GM21717 (cell line): ENCODE results near the gene RPS6KC1.
"Not testable (repeated sequence)": the region's sequence is repeated elsewhere in the genome, so short reads cannot be mapped to it uniquely, and the experiment has no call there.

Source experiments
- ATAC-seq: cut with Tn5 transposase; IDR thresholded peaks from one replicate; pipeline ENCODE4 v1.9.1; 2021; ENCODE audit warnings: mild to moderate bottlenecking, moderate library complexity; ENCODE audit not compliant: unreplicated experiment

RPS6KC1 gene

GRCh38 chr1:213138391-213138790 is 87.3 kb downstream of the RPS6KC1 start:
- ATAC-seq, result no peak

- no peak for ATAC-seq
Observed at GRCh38 chr1:213138892-213139291, 87.9 kb downstream of the RPS6KC1 start.

GRCh38 chr1:213148905-213149304 is 97.9 kb downstream of the RPS6KC1 start:
- no peak for ATAC-seq

- not testable (repeated sequence) for ATAC-seq
Observed at GRCh38 chr1:213150090-213150489, 99.0 kb downstream of the RPS6KC1 start.

GRCh38 chr1:213154056-213154685 is 103.1 kb downstream of the RPS6KC1 start:
- ATAC-seq, result no peak

- no peak for ATAC-seq
Observed at GRCh38 chr1:213159376-213159775, 108.3 kb downstream of the RPS6KC1 start.

- not testable (repeated sequence) for ATAC-seq
Observed at GRCh38 chr1:213160442-213160841, 109.4 kb downstream of the RPS6KC1 start.

GRCh38 chr1:213162338-213162737 is 111.3 kb downstream of the RPS6KC1 start:
- ATAC-seq, result no peak

DNA sequence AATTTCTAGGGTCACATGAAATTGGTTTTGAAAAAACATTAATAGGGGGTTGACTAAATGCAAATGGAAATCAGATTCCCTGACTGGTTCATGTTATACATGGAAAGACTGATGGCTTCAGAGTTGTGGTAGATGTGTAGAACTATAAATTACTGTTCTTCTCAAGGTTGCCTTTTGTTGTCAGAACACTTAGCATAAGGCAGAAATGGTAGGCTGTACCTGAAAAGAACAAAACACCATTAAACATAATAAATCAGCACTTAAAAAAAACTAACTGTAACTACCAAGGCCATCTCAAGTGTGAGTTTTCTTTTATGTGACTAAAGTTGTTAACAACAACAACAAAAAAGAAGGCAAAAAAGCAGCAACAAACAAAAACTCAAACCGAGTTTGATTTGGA is 111.8 kb downstream of the RPS6KC1 start:
- no peak for ATAC-seq

DNA sequence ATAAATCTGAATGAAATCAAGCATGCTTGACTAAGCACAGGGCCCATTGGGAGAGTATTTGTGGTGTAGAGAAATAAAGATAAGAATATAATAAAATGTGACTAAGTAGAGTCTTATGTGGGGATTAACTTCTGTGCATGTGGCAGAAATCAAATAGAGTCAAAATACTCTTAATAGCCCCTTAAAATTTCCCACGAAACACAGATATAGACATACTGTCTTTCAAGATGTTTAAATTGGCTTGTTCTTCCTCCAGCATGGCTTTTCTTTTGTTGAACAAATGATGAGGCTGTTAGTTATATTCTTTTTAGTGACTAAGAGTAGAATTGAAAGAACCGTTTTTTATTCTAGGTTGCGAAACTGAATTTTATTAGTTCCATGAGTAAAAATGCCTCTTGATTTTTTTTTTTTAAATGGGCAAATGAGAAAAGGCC is 112.3 kb downstream of the RPS6KC1 start:
- no peak for ATAC-seq

DNA sequence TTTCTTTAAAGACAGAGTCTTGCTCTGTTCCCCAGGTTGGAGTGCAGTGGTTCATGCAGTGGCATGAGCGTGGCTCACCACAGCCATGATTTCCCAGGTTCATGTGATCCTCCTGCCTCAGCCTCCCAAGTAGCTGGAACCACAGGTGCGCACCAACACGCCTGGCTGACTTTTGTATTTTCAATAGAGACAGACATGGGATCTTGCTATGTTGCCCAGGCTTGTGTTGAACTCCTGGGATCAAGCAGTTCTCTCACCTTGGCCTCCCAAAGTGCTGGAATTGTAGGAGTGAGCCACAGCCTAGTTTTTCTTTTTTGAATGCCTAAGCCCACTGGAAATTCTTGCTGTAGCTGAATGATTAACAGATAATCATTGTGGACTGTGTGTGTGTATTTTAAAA is 113.5 kb downstream of the RPS6KC1 start:
- ATAC-seq, result no peak

DNA sequence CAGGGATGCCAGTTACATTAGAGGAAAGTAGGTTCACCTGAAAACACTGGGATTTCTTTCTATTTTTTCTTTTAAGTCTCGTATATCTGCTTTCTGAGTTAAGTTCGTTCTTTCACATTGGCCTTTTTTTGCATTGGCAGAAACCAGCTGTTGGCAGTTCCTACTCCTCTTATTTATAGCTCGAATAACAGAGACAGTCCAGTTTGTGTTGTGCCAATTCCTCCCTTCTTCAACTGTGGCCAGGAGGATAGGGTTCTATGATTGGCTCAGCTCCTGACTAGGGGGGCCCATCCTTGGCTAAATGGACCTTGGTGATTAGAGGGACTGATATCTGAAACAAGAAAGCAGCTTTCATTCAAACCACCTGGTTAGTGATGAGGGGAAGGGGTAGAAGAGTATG is 115.8 kb downstream of the RPS6KC1 start:
- ATAC-seq, result no peak

DNA sequence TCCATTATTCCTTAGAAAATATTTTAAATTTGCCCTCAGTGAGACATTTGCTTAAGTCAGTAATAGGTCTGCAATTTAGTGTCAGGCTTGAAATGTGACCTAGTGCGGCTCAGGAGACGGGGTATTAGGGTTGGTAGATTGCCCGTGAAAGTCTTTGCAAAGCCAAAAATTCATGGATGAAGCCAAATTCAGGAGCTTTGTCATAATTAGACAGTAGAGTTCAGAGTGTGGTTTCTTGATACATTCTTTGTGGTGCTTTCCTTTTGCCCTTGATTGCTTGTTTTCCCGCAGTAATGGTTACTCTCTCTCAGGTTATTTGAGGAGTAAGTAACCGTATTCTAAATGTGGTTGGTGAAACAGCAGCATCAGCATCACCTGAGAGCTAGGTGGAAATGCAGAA is 120.7 kb downstream of the RPS6KC1 start:
- ATAC-seq, result no peak

GRCh38 chr1:213176341-213176740 is 125.3 kb downstream of the RPS6KC1 start:
- no peak for ATAC-seq

- ATAC-seq, result no peak
Observed at GRCh38 chr1:213179784-213180183, 128.7 kb downstream of the RPS6KC1 start.

- ATAC-seq, result no peak
Observed at GRCh38 chr1:213180833-213181232, 129.8 kb downstream of the RPS6KC1 start.

DNA sequence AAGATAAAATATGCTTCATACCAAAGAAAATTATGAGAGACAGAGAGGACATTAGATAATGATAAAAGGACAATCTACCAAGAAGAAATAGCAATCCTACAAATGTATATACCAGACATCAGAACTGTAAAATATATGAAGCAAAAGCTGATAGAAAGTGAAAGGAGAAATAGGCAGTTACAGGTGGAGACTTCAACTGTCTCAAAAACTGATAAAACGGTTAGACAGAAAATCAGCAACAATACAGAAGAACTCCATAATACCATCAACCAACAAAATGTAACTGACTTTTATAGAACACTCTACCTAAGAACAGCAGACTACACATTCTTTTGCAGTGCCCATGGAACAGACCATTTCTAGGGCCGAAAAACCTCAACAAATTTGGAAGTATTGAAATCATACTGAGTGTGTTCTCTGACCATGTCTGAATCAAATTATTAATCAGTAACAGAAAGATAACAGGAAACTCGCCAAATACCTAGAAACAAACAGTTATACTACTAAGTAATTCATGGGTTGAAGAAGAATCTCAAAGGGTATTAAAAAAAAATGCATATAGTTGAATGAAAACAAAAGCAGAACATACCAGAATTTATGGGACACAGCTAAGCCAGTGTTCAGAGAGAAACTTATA is 132.1 kb downstream of the RPS6KC1 start:
- ATAC-seq, result no peak

DNA sequence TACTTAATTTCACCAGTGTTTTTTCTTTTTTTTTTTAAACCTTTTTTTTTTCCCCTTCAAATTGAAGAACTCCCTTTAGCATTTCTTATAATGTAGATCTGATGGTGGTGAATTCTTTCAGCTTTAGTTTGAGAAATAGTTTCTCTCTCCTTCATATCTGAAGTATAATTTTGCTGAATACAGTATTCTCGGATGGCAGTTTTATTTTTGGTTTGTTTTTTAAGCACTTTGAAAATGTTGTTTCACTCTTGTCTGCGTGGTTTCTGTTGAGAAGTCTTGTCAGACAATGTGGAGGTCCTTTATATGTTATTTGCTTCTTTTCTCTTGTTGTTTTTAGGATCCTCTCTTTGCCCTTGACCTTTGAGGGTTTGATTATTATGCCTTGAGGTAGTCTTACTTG is 135.1 kb downstream of the RPS6KC1 start:
- no peak for ATAC-seq

- no peak for ATAC-seq
Observed at GRCh38 chr1:213192026-213192425, 141.0 kb downstream of the RPS6KC1 start.

GRCh38 chr1:213194383-213194782 is 143.3 kb downstream of the RPS6KC1 start:
- ATAC-seq, result no peak

DNA sequence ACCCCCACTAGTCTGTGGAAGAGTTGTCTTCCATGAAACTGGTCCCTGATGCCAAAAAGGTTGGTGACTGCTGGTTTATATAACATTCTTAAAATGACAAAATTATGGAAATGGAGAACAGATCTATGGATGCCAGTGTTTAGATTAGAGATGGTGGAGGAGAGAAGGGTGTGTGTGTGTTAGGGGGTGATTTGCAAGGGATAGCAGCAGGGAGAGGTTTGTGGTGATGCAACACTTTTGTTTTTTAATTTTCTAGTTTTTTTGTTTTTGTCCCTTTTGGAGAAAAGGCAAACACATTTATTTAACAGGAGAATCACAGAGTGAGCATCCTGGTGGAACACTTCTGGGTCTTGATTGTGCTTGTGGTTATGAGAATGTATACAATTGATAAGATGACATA is 143.8 kb downstream of the RPS6KC1 start:
- ATAC-seq, result no peak

DNA sequence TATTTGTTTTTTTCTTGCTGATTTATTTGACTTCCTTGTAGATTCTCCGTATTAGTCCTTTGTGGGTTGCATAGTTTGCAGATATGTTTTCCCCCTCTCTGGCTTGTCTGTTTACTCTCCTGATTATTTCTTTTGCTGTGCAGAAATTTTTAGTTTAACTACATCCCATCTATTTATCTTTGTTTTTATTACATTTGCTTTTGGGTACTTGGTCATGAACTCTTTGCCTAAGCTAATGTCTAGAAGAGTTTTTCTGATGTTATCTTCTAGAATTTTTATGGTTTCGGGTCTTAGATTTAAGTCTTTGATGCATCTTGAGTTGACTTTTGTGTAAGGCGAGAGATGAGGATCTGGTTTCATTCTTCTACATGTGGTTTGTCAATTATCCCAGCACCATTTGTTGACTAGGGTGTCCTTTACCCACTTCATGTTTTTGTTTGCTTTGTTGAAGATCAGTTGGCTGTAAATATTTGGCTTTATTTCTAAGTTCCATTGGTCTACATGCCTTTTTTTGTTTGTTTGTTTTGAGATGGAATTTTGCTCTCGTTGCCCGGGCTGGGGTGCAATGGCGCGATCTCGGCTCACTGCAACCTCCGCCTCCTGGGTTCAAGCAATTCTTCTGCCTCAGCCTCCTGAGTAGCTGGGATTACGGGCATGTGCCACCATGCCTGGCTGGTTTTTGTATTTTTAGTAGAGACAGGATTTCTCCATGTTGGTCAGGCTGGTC is 145.4 kb downstream of the RPS6KC1 start:
- not testable (repeated sequence) for ATAC-seq
